ENCODE measurements around the gene GIPC3.

Gene GIPC3

GRCh38 chr19:3638208-3639193 is 53.2 kb downstream of the GIPC3 start:
- DNase-seq (ENCODE audit: low read depth), result no peak

GRCh38 chr19:3639479-3639878 is 54.2 kb downstream of the GIPC3 start:
- no peak for DNase-seq (ENCODE audit: low read depth)

- DNase-seq (ENCODE audit: low read depth), result no peak
Measured at GRCh38 chr19:3641515-3642269, 56.4 kb downstream of the GIPC3 start.

GRCh38 chr19:3642296-3642695 is 57.0 kb downstream of the GIPC3 start:
- DNase-seq (ENCODE audit: low read depth), result no peak

Data from stimulated activated CD8-positive, alpha-beta memory T cell treated with anti-CD3 and anti-CD28 coated beads, Interleukin-7, amount 100 ng/mL, for 24 hours (primary cell).